Measurements from ENCODE around the gene ADGRV1. TPM values are rescaled to one million over a fixed set of nuclear protein-coding genes. Genes with fewer than 3 reads are reported as not detected.

The ADGRV1 gene
- total RNA-seq, 1 experiment from 2014 or later = 6.8 TPM

DNA sequence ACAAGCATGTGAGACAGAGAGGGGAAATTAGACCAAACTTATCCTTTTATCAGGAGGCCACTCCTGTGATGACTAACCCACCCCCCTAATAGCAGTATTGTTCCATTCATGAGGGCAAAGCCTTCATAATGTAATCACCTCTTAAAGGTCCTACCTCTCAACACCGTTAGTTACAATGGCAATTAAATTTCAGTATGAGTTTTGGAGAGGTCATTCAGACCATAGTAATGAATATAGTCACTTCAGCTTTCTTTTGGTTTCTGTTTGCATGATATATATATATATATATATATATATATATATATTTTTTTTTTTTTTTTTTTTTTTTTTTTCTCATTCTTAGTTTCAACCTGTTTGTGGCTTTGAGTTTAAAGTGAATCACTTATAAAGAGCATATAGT lies 10.5 kb downstream of the ADGRV1 start:
- no peak for DNase-seq (ENCODE audit: low spot score)
- POLR2A ChIA-PET (ENCODE audit: low non-redundant PET) = no interaction called here
- intact Hi-C loops (cut with micrococcal nuclease; ENCODE audit: unreplicated experiment) = no loop called here
- Histone ChIP-seq H3K9me3 (ENCODE audit: low read depth, low read length, poor library complexity, severe bottlenecking) (no peaks in the 10 kb centered on the region), H3K27me3 (replicated peaks; ENCODE audit: insufficient read depth, low read depth, low read length, poor library complexity) (no peaks in the 10 kb centered on the region), H3K4me3 (ENCODE audit: low read depth, low read length, poor library complexity, severe bottlenecking) (no peak overlapping the region), H3K36me3 (ENCODE audit: insufficient read depth, low read length, poor library complexity, severe bottlenecking) (no peaks in the 10 kb centered on the region), H3K27ac (ENCODE audit: low read depth, low read length, poor library complexity, severe bottlenecking) (no peak overlapping the region), H3K4me1 (ENCODE audit: insufficient read depth, low read length, poor library complexity, severe bottlenecking) (no peaks in the 10 kb centered on the region)
- BruUV-seq (replicated peaks) = no TSS peak
- CTCF ChIA-PET = no interaction called here
- no peak for TF ChIP-seq EZH2 (IDR thresholded peaks at IDR 0.05; ENCODE audit: borderline replicate concordance, low read depth, low read length, poor library complexity, severe bottlenecking)
- TF ChIP-seq, protein P1, sequence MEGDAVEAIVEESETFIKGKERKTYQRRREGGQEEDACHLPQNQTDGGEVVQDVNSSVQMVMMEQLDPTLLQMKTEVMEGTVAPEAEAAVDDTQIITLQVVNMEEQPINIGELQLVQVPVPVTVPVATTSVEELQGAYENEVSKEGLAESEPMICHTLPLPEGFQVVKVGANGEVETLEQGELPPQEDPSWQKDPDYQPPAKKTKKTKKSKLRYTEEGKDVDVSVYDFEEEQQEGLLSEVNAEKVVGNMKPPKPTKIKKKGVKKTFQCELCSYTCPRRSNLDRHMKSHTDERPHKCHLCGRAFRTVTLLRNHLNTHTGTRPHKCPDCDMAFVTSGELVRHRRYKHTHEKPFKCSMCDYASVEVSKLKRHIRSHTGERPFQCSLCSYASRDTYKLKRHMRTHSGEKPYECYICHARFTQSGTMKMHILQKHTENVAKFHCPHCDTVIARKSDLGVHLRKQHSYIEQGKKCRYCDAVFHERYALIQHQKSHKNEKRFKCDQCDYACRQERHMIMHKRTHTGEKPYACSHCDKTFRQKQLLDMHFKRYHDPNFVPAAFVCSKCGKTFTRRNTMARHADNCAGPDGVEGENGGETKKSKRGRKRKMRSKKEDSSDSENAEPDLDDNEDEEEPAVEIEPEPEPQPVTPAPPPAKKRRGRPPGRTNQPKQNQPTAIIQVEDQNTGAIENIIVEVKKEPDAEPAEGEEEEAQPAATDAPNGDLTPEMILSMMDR (conservative IDR thresholded peaks at IDR 0.05; ENCODE audit: low read depth, low read length) = no peak

DNA sequence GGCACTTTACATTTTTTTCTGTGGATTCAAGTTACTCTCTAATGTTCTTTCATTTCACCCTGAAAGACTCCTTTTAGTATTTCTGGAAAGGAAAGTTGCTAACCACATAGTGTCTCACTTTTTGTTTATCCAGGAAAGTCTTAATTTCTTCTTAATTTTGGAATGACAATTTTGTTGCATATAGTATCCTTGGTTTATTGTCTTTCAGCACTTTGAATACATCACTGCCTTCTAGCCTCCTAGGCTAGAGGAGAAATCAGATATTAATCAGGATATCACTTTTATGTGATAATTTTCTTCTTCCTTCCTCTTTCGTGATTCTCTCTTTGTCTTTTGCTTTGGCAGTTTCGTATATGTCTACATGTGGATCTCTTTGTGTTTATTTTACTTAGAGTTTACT lies 11.4 kb downstream of the ADGRV1 start:
- intact Hi-C loops (cut with micrococcal nuclease; ENCODE audit: unreplicated experiment) = no loop called here
- H3K4me1 ChIP-seq (ENCODE audit: insufficient read depth, low read length, poor library complexity, severe bottlenecking) = no peaks in the 10 kb centered on the region
- BruUV-seq (replicated peaks) = no TSS peak
- ChIA-PET POLR2A (ENCODE audit: low non-redundant PET) (no interaction called here), CTCF (no interaction called here)
- no peak overlapping the region for H3K4me3 ChIP-seq (ENCODE audit: low read depth, low read length, poor library complexity, severe bottlenecking)
- no peaks in the 10 kb centered on the region for H3K27me3 ChIP-seq (replicated peaks; ENCODE audit: insufficient read depth, low read depth, low read length, poor library complexity)
- no peak overlapping the region for H3K27ac ChIP-seq (ENCODE audit: low read depth, low read length, poor library complexity, severe bottlenecking)
- no peaks in the 10 kb centered on the region for H3K36me3 ChIP-seq (ENCODE audit: insufficient read depth, low read length, poor library complexity, severe bottlenecking)
- H3K9me3 ChIP-seq (ENCODE audit: low read depth, low read length, poor library complexity, severe bottlenecking) = no peaks in the 10 kb centered on the region
- TF ChIP-seq, protein P1 (conservative IDR thresholded peaks at IDR 0.05; ENCODE audit: low read depth, low read length) = no peak
- no peak for TF ChIP-seq EZH2 (IDR thresholded peaks at IDR 0.05; ENCODE audit: borderline replicate concordance, low read depth, low read length, poor library complexity, severe bottlenecking)
- peak; percentile 63 for DNase-seq (ENCODE audit: low spot score)

DNA sequence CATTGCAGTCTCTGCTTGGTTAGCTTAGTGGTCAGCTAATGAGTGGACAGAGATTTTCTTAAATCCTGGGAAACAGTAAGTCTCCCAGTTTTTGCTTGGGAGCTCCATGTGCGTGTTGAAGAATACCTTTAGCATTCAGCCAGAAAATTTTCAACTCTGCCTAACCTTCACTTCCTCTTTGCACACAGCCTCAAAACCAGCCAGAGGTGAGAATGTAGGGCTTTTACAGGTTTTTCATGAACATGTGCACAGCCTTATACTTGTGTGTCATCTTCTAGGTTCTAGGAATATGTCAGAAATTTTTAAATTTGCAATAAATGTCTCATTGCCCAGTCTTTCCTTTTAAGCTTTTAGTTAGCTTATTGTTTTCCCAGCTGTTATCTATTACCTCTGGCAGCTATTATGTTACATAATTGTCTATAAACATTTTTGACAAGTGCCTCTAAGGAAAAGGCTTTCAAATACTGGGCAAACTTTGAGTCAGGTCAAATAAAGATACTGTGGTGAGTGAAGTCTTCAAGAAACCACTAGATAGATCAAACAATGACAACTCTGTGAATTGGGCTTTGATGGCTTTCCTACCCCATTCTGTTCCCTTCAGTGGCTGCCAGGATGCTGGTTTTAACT lies 12.7 kb downstream of the ADGRV1 start:
- Histone ChIP-seq H3K4me1 (ENCODE audit: insufficient read depth, low read length, poor library complexity, severe bottlenecking) (no peaks in the 10 kb centered on the region), H3K9me3 (ENCODE audit: low read depth, low read length, poor library complexity, severe bottlenecking) (no peaks in the 10 kb centered on the region), H3K27ac (ENCODE audit: low read depth, low read length, poor library complexity, severe bottlenecking) (no peak overlapping the region), H3K4me3 (ENCODE audit: low read depth, low read length, poor library complexity, severe bottlenecking) (no peak overlapping the region), H3K36me3 (ENCODE audit: insufficient read depth, low read length, poor library complexity, severe bottlenecking) (no peaks in the 10 kb centered on the region), H3K27me3 (replicated peaks; ENCODE audit: insufficient read depth, low read depth, low read length, poor library complexity) (no peaks in the 10 kb centered on the region)
- CTCF ChIA-PET = no interaction called here
- DNase-seq (ENCODE audit: low spot score) = no peak
- intact Hi-C loops (cut with micrococcal nuclease; ENCODE audit: unreplicated experiment) = no loop called here
- TF ChIP-seq EZH2 (IDR thresholded peaks at IDR 0.05; ENCODE audit: borderline replicate concordance, low read depth, low read length, poor library complexity, severe bottlenecking) = no peak
- TF ChIP-seq, protein P1 (conservative IDR thresholded peaks at IDR 0.05; ENCODE audit: low read depth, low read length) = no peak
- POLR2A ChIA-PET (ENCODE audit: low non-redundant PET) = no interaction called here
- BruUV-seq (replicated peaks) = no TSS peak

All from A673 (cell line).